ENCODE measurements around the gene FCGR3A.

- TF ChIP-seq EZH2 (IDR thresholded peaks at IDR 0.05; ENCODE audit: low read depth, unreplicated experiment), result no peak
- TF ChIP-seq CTCF (conservative IDR thresholded peaks at IDR 0.05; ENCODE audit: low read depth in 2 of 2), result no peak
- no peak for TF ChIP-seq POLR2AphosphoS5 (IDR thresholded peaks at IDR 0.05; ENCODE audit: low read depth)
- no peak for TF ChIP-seq ZNF331 (CRISPR knock-in tag; IDR thresholded peaks at IDR 0.05; ENCODE audit: low read depth)
- no peak for TF ChIP-seq EZH2phosphoT487 (IDR thresholded peaks at IDR 0.05; ENCODE audit: unreplicated experiment)
- TF ChIP-seq CREB1 (CRISPR knock-in tag; IDR thresholded peaks at IDR 0.05; ENCODE audit: low read depth), result no peak
- no peak for TF ChIP-seq JUNB (IDR thresholded peaks at IDR 0.05; ENCODE audit: unreplicated experiment)
- TF ChIP-seq REST (IDR thresholded peaks at IDR 0.05; ENCODE audit: unreplicated experiment), result no peak
- TF ChIP-seq ETS1 (IDR thresholded peaks at IDR 0.05), result no peak
- TF ChIP-seq ZNF114 (CRISPR knock-in tag; IDR thresholded peaks at IDR 0.05), result no peak
- no peak for TF ChIP-seq NANOG (IDR thresholded peaks at IDR 0.05; ENCODE audit: borderline replicate concordance)
- TF ChIP-seq ZNF462 (CRISPR knock-in tag; IDR thresholded peaks at IDR 0.05), result no peak
Measured at GRCh38 chr1:161510477-161510876, 39.1 kb downstream of the FCGR3A start.

All from GM23338 (cell line).